Liver (tissue), 9 donors: ENCODE data around the gene PLCXD3. TPM values are rescaled to one million over a fixed set of nuclear protein-coding genes. Genes with fewer than 3 reads are reported as not detected.

Experiments used
- DNase-seq: peaks from one replicate; pipeline ENCODE4 v3.0.0-alpha.2; 2017; ENCODE audit warnings: low spot score
- H3K27ac ChIP-seq, 2 donors: one replicate each; pipeline ENCODE4 v1.7.0; 2013; ENCODE audit warnings: inconsistent platforms in 2 of 2, low read length in 2 of 2, control low read depth in 1 of 2, low read depth in 1 of 2, mild to moderate bottlenecking in 1 of 2
- H3K27me3 ChIP-seq, 4 donors: one replicate each; pipeline versions ENCODE4 v1.6.1 to v1.7.0; 2013; ENCODE audit warnings: low read length in 3 of 4, inconsistent platforms in 1 of 4, mild to moderate bottlenecking in 1 of 4, moderate library complexity in 1 of 4; ENCODE audit not compliant: control insufficient read depth in 4 of 4, insufficient read depth in 4 of 4
- H3K36me3 ChIP-seq, 4 donors: one replicate each; pipeline versions ENCODE4 v1.6.1 to v1.7.0; 2013; ENCODE audit warnings: low read length in 3 of 4, mild to moderate bottlenecking in 3 of 4, low read depth in 1 of 4, moderate library complexity in 1 of 4; ENCODE audit not compliant: control insufficient read depth in 4 of 4, insufficient read depth in 3 of 4
- H3K4me1 ChIP-seq, 4 donors: one replicate each; pipeline versions ENCODE4 v1.6.1 to v1.7.0; 2013; ENCODE audit warnings: low read length in 3 of 4, mild to moderate bottlenecking in 3 of 4, moderate library complexity in 1 of 4; ENCODE audit not compliant: control insufficient read depth in 4 of 4, insufficient read depth in 4 of 4
- H3K4me3 ChIP-seq, 3 donors: one replicate each; pipeline versions ENCODE4 v1.6.1 to v1.7.0; 2013; ENCODE audit warnings: low read length in 3 of 3, control low read depth in 1 of 3, low read depth in 1 of 3, mild to moderate bottlenecking in 1 of 3
- H3K9ac ChIP-seq, 2 donors: one replicate each; pipeline ENCODE4 v1.7.0; 2013; ENCODE audit warnings: low read length in 2 of 2, mild to moderate bottlenecking in 2 of 2, moderate library complexity in 2 of 2, control low read depth in 1 of 2, low read depth in 1 of 2
- H3K9me3 ChIP-seq, 4 donors: one replicate each; pipeline versions ENCODE4 v1.6.1 to v1.7.0; 2013; ENCODE audit warnings: low read length in 3 of 4; ENCODE audit not compliant: control insufficient read depth in 4 of 4
- ATF3 ChIP-seq: IDR thresholded peaks from 2 replicates; pipeline ENCODE4 v1.6.1; 2016; ENCODE audit warnings: antibody characterized with exemption
- CTCF ChIP-seq: fragments of 150-350 bp; IDR thresholded peaks from 2 replicates; pipeline ENCODE4 v1.5.1; 2017; ENCODE audit warnings: improper control_type of control experiment, low read depth, low read length; ENCODE audit not compliant: missing input control
- EGR1 ChIP-seq, 2 donors: IDR thresholded peaks; 2 replicates each; pipeline ENCODE4 v1.6.1; 2016 to 2018; ENCODE audit warnings: antibody characterized with exemption in 2 of 2, low read depth in 2 of 2
- FOXA2 ChIP-seq: IDR thresholded peaks from 2 replicates; pipeline ENCODE4 v1.6.1; 2016; ENCODE audit warnings: antibody characterized with exemption
- GABPA ChIP-seq, 2 donors: IDR thresholded peaks in 1 of 2; conservative IDR thresholded peaks in 1 of 2; 2 replicates each; pipeline ENCODE4 v1.6.1; 2016; ENCODE audit warnings: antibody characterized with exemption in 2 of 2, mild to moderate bottlenecking in 1 of 2, moderate library complexity in 1 of 2
- HNF4A ChIP-seq, 2 donors: conservative IDR thresholded peaks; 2 replicates each; pipeline ENCODE4 v1.6.1; 2016; ENCODE audit warnings: antibody characterized with exemption in 2 of 2, mild to moderate bottlenecking in 2 of 2
- HNF4G ChIP-seq: IDR thresholded peaks from 2 replicates; pipeline ENCODE4 v1.6.1; 2016; ENCODE audit warnings: antibody characterized with exemption
- JUND ChIP-seq, 2 donors: IDR thresholded peaks; 2 replicates each; pipeline ENCODE4 v1.6.1; 2016; ENCODE audit warnings: antibody characterized with exemption in 2 of 2
- NR2F2 ChIP-seq: IDR thresholded peaks from 2 replicates; pipeline ENCODE4 v1.6.1; 2016; ENCODE audit warnings: antibody characterized with exemption
- RAD21 ChIP-seq, 2 donors: IDR thresholded peaks; 2 replicates each; pipeline ENCODE4 v1.6.1; 2016; ENCODE audit warnings: antibody characterized with exemption in 2 of 2, mild to moderate bottlenecking in 2 of 2
- RXRA ChIP-seq, 2 donors: IDR thresholded peaks; 2 replicates each; pipeline ENCODE4 v1.6.1; 2017 to 2018; ENCODE audit warnings: antibody characterized with exemption in 2 of 2, mild to moderate bottlenecking in 1 of 2
- SP1 ChIP-seq: IDR thresholded peaks from 2 replicates; pipeline ENCODE4 v1.6.1; 2018; ENCODE audit warnings: antibody characterized with exemption, mild to moderate bottlenecking
- TAF1 ChIP-seq: conservative IDR thresholded peaks from 2 replicates; pipeline ENCODE4 v1.6.1; 2016; ENCODE audit warnings: antibody characterized with exemption, mild to moderate bottlenecking
- YY1 ChIP-seq: IDR thresholded peaks from 2 replicates; pipeline ENCODE4 v1.6.1; 2016; ENCODE audit warnings: antibody characterized with exemption, mild to moderate bottlenecking
- ZBTB33 ChIP-seq: IDR thresholded peaks from 2 replicates; pipeline ENCODE4 v1.6.1; 2016; ENCODE audit warnings: antibody characterized with exemption
- WGBS: extraction: QIAGEN DNeasy Blood & Tissue Kit; methylation state at CpG from one replicate; pipeline ENCODE4 v1.1.7; 2013; 5-methylcytosine and 5-hydroxymethylcytosine counted together
- polyA plus RNA-seq, 2 donors: library from polyadenylated mRNA; stranded (reverse) in 1 of 2; unstranded in 1 of 2; fragments of 200-250 nt in 1 of 2; fragments of >200 nt in 1 of 2; fragmentation: Nextera tagmentation in 1 of 2; extraction: Ambion mirVana in 1 of 2; gene quantifications; one replicate each; pipeline versions ENCODE4 v1.2.1 to v1.2.3, GENCODE V29; 2013 to 2015
- total RNA-seq, 2 donors: library from RNA; depleted of rRNA; stranded (reverse); fragments of >200 nt; gene quantifications; one replicate each; pipeline ENCODE4 v1.2.3, GENCODE V29; 2014
- donor health status: healthy.
- donor health status: healthy.
- donor health status: healthy.
- donor health status: healthy.
- donor health status: healthy.

The PLCXD3 gene
- total and polyA plus RNA-seq, 4 donors: 0.05 to 2.4 (median 0.58) TPM

GRCh38 chr5:41286165-41286564 lies 224.2 kb downstream of the PLCXD3 start:
- Histone ChIP-seq H3K4me3 (no peak overlapping the region), H3K27ac (no peak overlapping the region), H3K4me1 (no peaks in the 10 kb centered on the region), H3K9me3 (no peaks in the 10 kb centered on the region), H3K27me3 (no peaks in the 10 kb centered on the region), H3K9ac (no peak overlapping the region), H3K36me3 (no peaks in the 10 kb centered on the region)
- 81% methylated on average over 2 of the region's 2 CpGs for WGBS
- TF ChIP-seq CTCF (no peak), HNF4A (conservative IDR thresholded peaks at IDR 0.05) (no peak), ZBTB33 (no peak), ATF3 (no peak), JUND (IDR thresholded peaks at IDR 0.05) (no peak), HNF4G (no peak)
- no peak for DNase-seq

GRCh38 chr5:41284938-41285337 lies 225.5 kb downstream of the PLCXD3 start:
- no peak overlapping the region for H3K4me3 ChIP-seq
- DNase-seq: no peak
- 85% methylated on average over 2 of the region's 2 CpGs for WGBS
- H3K9me3 ChIP-seq: no peaks in the 10 kb centered on the region
- H3K4me1 ChIP-seq: no peaks in the 10 kb centered on the region
- H3K9ac ChIP-seq: no peak overlapping the region
- H3K27ac ChIP-seq: no peak overlapping the region
- H3K27me3 ChIP-seq: no peaks in the 10 kb centered on the region
- no peaks in the 10 kb centered on the region for H3K36me3 ChIP-seq
- TF ChIP-seq TAF1: no peak
- no peak for TF ChIP-seq HNF4A (conservative IDR thresholded peaks at IDR 0.05)
- no peak for TF ChIP-seq JUND (IDR thresholded peaks at IDR 0.05)
- TF ChIP-seq RAD21 (IDR thresholded peaks at IDR 0.05): no peak
- no peak for TF ChIP-seq YY1
- TF ChIP-seq RXRA (IDR thresholded peaks at IDR 0.05): no peak
- TF ChIP-seq EGR1 (IDR thresholded peaks at IDR 0.05; ENCODE audit: low read depth in 2 of 2): no peak

- no peaks in the 10 kb centered on the region for H3K27me3 ChIP-seq
- H3K9me3 ChIP-seq: no peaks in the 10 kb centered on the region
- TF ChIP-seq SP1 (no peak), NR2F2 (no peak), RXRA (IDR thresholded peaks at IDR 0.05) (no peak), GABPA (IDR thresholded peaks at IDR 0.05 in 1 of 2, conservative IDR thresholded peaks at IDR 0.05 in 1 of 2) (no peak), FOXA2 (no peak)
- no peak for DNase-seq
- H3K27ac ChIP-seq: no peak overlapping the region
- no peak overlapping the region for H3K4me3 ChIP-seq
- H3K4me1 ChIP-seq: no peaks in the 10 kb centered on the region
- 69% methylated on average over 12 of the region's 12 CpGs for WGBS
- no peak overlapping the region for H3K9ac ChIP-seq
- no peaks in the 10 kb centered on the region for H3K36me3 ChIP-seq
Measured at GRCh38 chr5:41281215-41281810, 229.1 kb downstream of the PLCXD3 start.
